ENCODE results near the gene ACOT7. TPM values are rescaled to one million over a fixed set of nuclear protein-coding genes. Genes with fewer than 3 reads are reported as not detected.

The ACOT7 gene
- total and polyA plus RNA-seq, 2 of the 13 experiments (the other 11 are each of a cell fraction or from before 2014, with no cell fraction given) = 33.0 to 55.8 TPM

DNA sequence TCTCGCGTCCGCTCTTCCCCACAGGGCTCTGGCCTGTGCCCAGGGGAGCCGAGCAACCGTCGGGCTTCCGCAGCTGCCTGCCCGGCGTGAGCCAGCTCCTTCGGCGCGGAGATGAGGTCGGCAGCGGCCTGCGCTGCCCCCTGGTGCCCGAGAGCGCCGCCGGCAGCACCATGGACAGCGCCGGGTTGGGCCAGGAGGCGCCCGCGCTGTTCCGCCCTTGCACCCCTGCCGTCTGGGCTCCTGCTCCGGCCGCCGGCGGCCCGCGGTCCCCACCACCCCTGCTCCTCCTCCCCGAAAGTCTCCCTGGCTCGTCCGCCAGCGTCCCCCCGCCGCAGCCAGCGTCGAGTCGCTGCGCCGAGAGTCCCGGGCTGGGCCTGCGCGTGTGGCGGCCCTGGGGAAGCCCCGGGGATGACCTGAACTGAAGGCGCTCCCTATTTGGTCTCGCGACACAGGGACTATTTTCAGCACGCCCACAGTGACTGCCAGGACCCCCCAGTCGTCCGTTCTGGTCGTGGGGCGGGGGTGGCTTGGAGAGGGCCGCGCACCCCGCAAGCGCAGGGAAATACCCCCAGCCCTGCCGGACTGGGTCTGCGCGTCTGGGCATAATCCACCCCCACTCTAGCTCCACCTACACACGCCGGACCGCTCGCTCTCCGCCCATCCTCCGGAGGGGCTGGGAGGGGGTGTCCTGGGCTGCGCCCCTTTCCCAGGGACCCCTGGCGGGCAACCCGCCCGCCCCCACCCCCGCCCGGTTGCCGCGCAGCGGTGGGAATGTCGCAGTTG lies 148.3 kb downstream of the ACOT7 start (continued):
- TF ChIP-seq MED13 (CRISPR knock-in tag; IDR thresholded peaks at IDR 0.05) = peak; percentile 98
- TF ChIP-seq ZZZ3 (CRISPR knock-in tag; IDR thresholded peaks at IDR 0.05; ENCODE audit: borderline replicate concordance) = peak; percentile 91
- TF ChIP-seq, protein P1, sequence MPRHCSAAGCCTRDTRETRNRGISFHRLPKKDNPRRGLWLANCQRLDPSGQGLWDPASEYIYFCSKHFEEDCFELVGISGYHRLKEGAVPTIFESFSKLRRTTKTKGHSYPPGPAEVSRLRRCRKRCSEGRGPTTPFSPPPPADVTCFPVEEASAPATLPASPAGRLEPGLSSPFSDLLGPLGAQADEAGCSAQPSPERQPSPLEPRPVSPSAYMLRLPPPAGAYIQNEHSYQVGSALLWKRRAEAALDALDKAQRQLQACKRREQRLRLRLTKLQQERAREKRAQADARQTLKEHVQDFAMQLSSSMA (CRISPR knock-in tag; IDR thresholded peaks at IDR 0.05) = peak; percentile 94; the same call in 1 of the 2 replicates
- TF ChIP-seq EED (CRISPR knock-in tag; IDR thresholded peaks at IDR 0.05) = peak; percentile 98; the same call in 1 of the 2 replicates
- TF ChIP-seq ZNF749 (CRISPR knock-in tag; IDR thresholded peaks at IDR 0.05; ENCODE audit: borderline replicate concordance) = peak; percentile 99
- peak; percentile 79 for TF ChIP-seq ZFX (CRISPR knock-in tag; IDR thresholded peaks at IDR 0.05; ENCODE audit: low read depth)
- TF ChIP-seq ZBTB7B (CRISPR knock-in tag; IDR thresholded peaks at IDR 0.05) = peak; percentile 97
- TF ChIP-seq ZIK1 (CRISPR knock-in tag; IDR thresholded peaks at IDR 0.05; ENCODE audit: borderline replicate concordance, low read depth) = peak; percentile 99
- TF ChIP-seq HIVEP1 (CRISPR knock-in tag; IDR thresholded peaks at IDR 0.05) = peak; percentile 72; the same call in 1 of the 2 replicates
- no peak for TF ChIP-seq HDAC6 (IDR thresholded peaks at IDR 0.05; ENCODE audit: low read depth, low read length)
- TF ChIP-seq, protein P2, sequence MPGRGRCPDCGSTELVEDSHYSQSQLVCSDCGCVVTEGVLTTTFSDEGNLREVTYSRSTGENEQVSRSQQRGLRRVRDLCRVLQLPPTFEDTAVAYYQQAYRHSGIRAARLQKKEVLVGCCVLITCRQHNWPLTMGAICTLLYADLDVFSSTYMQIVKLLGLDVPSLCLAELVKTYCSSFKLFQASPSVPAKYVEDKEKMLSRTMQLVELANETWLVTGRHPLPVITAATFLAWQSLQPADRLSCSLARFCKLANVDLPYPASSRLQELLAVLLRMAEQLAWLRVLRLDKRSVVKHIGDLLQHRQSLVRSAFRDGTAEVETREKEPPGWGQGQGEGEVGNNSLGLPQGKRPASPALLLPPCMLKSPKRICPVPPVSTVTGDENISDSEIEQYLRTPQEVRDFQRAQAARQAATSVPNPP (CRISPR knock-in tag; IDR thresholded peaks at IDR 0.05) = no peak; the same call in 1 of the 2 replicates
- TF ChIP-seq, protein P3, sequence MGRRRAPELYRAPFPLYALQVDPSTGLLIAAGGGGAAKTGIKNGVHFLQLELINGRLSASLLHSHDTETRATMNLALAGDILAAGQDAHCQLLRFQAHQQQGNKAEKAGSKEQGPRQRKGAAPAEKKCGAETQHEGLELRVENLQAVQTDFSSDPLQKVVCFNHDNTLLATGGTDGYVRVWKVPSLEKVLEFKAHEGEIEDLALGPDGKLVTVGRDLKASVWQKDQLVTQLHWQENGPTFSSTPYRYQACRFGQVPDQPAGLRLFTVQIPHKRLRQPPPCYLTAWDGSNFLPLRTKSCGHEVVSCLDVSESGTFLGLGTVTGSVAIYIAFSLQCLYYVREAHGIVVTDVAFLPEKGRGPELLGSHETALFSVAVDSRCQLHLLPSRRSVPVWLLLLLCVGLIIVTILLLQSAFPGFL (CRISPR knock-in tag; IDR thresholded peaks at IDR 0.05) = peak; percentile 73; the same call in 1 of the 2 replicates
- peak; percentile 99 for TF ChIP-seq NKX3-1 (CRISPR knock-in tag; IDR thresholded peaks at IDR 0.05)
- no peak; the same call in 1 of the 2 replicates for TF ChIP-seq NR2F2 (IDR thresholded peaks at IDR 0.05; ENCODE audit: borderline replicate concordance, low read depth)
- TF ChIP-seq ZNF225 (CRISPR knock-in tag; IDR thresholded peaks at IDR 0.05) = peak; percentile 99
- TF ChIP-seq PHB2 (IDR thresholded peaks at IDR 0.05; ENCODE audit: partially characterized antibody) = no peak
- TF ChIP-seq FOXP1 (IDR thresholded peaks at IDR 0.05) = no peak
- TF ChIP-seq FOXP1 (CRISPR knock-in tag; IDR thresholded peaks at IDR 0.05) = 0 out of 2 replicates have a peak, but pooled peaks have one; percentile 29
- no peak for TF ChIP-seq NCOR1 (IDR thresholded peaks at IDR 0.05; ENCODE audit: borderline replicate concordance, low read length)
- TF ChIP-seq CBX1 (IDR thresholded peaks at IDR 0.05; ENCODE audit: low read depth) = no peak
- peak; percentile 82; the same call in 1 of the 2 replicates for TF ChIP-seq ZNF326 (CRISPR knock-in tag; IDR thresholded peaks at IDR 0.05; ENCODE audit: borderline replicate concordance)
- peak; percentile 96 for TF ChIP-seq ZNF30 (CRISPR knock-in tag; IDR thresholded peaks at IDR 0.05)
- no peak for TF ChIP-seq CCAR2 (optimal IDR thresholded peaks at IDR 0.05; ENCODE audit: low read depth, low read length)
- no peak for TF ChIP-seq ELF4 (CRISPR knock-in tag; IDR thresholded peaks at IDR 0.05; ENCODE audit: borderline replicate concordance)
- TF ChIP-seq PITX1 (CRISPR knock-in tag; IDR thresholded peaks at IDR 0.05) = peak; percentile 78
- TF ChIP-seq, protein P4, sequence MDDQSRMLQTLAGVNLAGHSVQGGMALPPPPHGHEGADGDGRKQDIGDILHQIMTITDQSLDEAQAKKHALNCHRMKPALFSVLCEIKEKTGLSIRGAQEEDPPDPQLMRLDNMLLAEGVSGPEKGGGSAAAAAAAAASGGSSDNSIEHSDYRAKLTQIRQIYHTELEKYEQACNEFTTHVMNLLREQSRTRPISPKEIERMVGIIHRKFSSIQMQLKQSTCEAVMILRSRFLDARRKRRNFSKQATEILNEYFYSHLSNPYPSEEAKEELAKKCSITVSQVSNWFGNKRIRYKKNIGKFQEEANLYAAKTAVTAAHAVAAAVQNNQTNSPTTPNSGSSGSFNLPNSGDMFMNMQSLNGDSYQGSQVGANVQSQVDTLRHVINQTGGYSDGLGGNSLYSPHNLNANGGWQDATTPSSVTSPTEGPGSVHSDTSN (CRISPR knock-in tag; IDR thresholded peaks at IDR 0.05; ENCODE audit: borderline replicate concordance) = peak; percentile 98
- TF ChIP-seq ZNF441 (CRISPR knock-in tag; IDR thresholded peaks at IDR 0.05; ENCODE audit: borderline replicate concordance) = peak; percentile 97
- peak; percentile 82 for TF ChIP-seq ONECUT2 (CRISPR knock-in tag; IDR thresholded peaks at IDR 0.05)

All from HepG2 (cell line).